A549 (cell line): ENCODE results near the gene MYO18A. TPM values are rescaled to one million over a fixed set of nuclear protein-coding genes. Genes with fewer than 3 reads are reported as not detected.

Experiments used
- ATAC-seq, 2 experiments: fragments of 200-7000 bp in 1 of 2; fragments of >200 bp in 1 of 2; cut with Nextera tagmentation in 1 of 2; cut with Tn5 transposase in 1 of 2; 3 replicates each; pipeline versions ENCODE4 v1.8.0 to v1.9.1; 2018 to 2020; ENCODE audit warnings: mild to moderate bottlenecking in 1 of 2, moderate library complexity in 1 of 2
- CTCF ChIA-PET: fragments of 300-600 bp; sonication (Branson Sonifier 250); formaldehyde crosslinking; extraction: SDS; loops from one replicate; lab custom pipeline; 2021; ENCODE audit warnings: antibody characterized with exemption, inconsistent platforms; lab: Yijun Ruan, JAX
- POLR2A ChIA-PET: fragments of 350-600 bp; formaldehyde crosslinking; extraction: SDS; loops from one replicate; lab custom pipeline; 2021; ENCODE audit warnings: antibody characterized with exemption, inconsistent platforms; lab: Yijun Ruan, JAX
- DNase-seq, 2 experiments: peaks; one replicate each; pipeline versions ENCODE4 v3.0.0 to v3.0.0-alpha.2; 2011 to 2016; ENCODE audit warnings: low read depth in 1 of 2, low spot score in 1 of 2
- FAIRE-seq: peaks from 2 replicates; lab custom pipeline; 2011; peaks lifted over from hg19 to GRCh38; lab: Jason Lieb, UNC
- H3K27ac ChIP-seq, 2 experiments: fragments of >200 bp; sonication (Bioruptor Twin); formaldehyde crosslinking; 3 replicates each; pipeline ENCODE4 v1.5.1; 2016 to 2017
- H3K4me1 ChIP-seq: fragments of >200 bp; sonication (Bioruptor Twin); formaldehyde crosslinking; 3 replicates; pipeline ENCODE4 v1.6.1; 2016
- H3K4me2 ChIP-seq: fragments of >200 bp; sonication (Bioruptor Twin); formaldehyde crosslinking; 3 replicates; pipeline ENCODE4 v1.6.1; 2016
- H3K4me3 ChIP-seq: fragments of >200 bp; sonication (Bioruptor Twin); formaldehyde crosslinking; 3 replicates; pipeline ENCODE4 v1.5.1; 2016
- H3K9me3 ChIP-seq: fragments of >200 bp; sonication (Bioruptor Twin); formaldehyde crosslinking; 3 replicates; pipeline ENCODE4 v1.6.1; 2016
- CHD4 ChIP-seq: fragments of 200-600 bp; sonication (generic); IDR thresholded peaks from 2 replicates; pipeline ENCODE4 v1.6.1; 2016; ENCODE audit warnings: antibody characterized with exemption, mild to moderate bottlenecking, borderline replicate concordance
- EHMT2 ChIP-seq: fragments of 200-600 bp; sonication (generic); IDR thresholded peaks from 2 replicates; pipeline ENCODE4 v1.6.1; 2016; ENCODE audit warnings: antibody characterized with exemption, low read depth, mild to moderate bottlenecking, moderate library complexity
- EP300 ChIP-seq, 2 experiments: fragments of >200 bp; sonication (Bioruptor Twin); formaldehyde crosslinking; IDR thresholded peaks; 2 replicates in 1 of 2; 3 replicates in 1 of 2; pipeline ENCODE4 v1.6.1; 2016 to 2017
- ESRRA ChIP-seq: fragments of 150-350 bp; IDR thresholded peaks from 2 replicates; pipeline ENCODE4 v1.6.1; 2014; ENCODE audit warnings: mild to moderate bottlenecking, low read length, borderline replicate concordance
- FOXS1 ChIP-seq: fragments of 250-450 bp; sonication (Bioruptor Pico); IDR thresholded peaks from 2 replicates; pipeline ENCODE4 v1.5.0; 2020; ENCODE audit warnings: mild to moderate bottlenecking, moderate library complexity
- HEYL ChIP-seq: fragments of 250-450 bp; sonication (Bioruptor Pico); IDR thresholded peaks from 2 replicates; pipeline ENCODE4 v1.8.0; 2021; ENCODE audit warnings: mild to moderate bottlenecking, moderate library complexity
- HOXB13 ChIP-seq: fragments of 250-450 bp; sonication (Bioruptor Pico); IDR thresholded peaks from 2 replicates; pipeline ENCODE4 v1.5.0; 2020; ENCODE audit warnings: low read depth, mild to moderate bottlenecking, moderate library complexity
- JUN ChIP-seq, 2 experiments: fragments of >200 bp; sonication (Bioruptor Twin); formaldehyde crosslinking; IDR thresholded peaks; 2 replicates in 1 of 2; 3 replicates in 1 of 2; pipeline ENCODE4 v1.6.1; 2016 to 2017
- KDM5A ChIP-seq: fragments of 200-600 bp; sonication (generic); IDR thresholded peaks from 2 replicates; pipeline ENCODE4 v1.6.1; 2016; ENCODE audit warnings: antibody characterized with exemption, mild to moderate bottlenecking
- NPAS2 ChIP-seq: fragments of 250-450 bp; sonication (Bioruptor Pico); IDR thresholded peaks from 2 replicates; pipeline ENCODE4 v1.8.0; 2022; ENCODE audit warnings: mild to moderate bottlenecking, moderate library complexity, borderline replicate concordance
- NR3C1 ChIP-seq: fragments of >200 bp; sonication (Bioruptor Twin); formaldehyde crosslinking; IDR thresholded peaks from 3 replicates; pipeline ENCODE4 v1.6.1; 2017
- PHF8 ChIP-seq: fragments of 200-600 bp; sonication (generic); IDR thresholded peaks from 2 replicates; pipeline ENCODE4 v1.6.1; 2016; ENCODE audit warnings: low read depth, mild to moderate bottlenecking, antibody characterized with exemption, moderate library complexity, borderline replicate concordance
- POLR2A ChIP-seq: IDR thresholded peaks from 2 replicates; pipeline ENCODE4 v1.6.1; 2012; ENCODE audit warnings: mild to moderate bottlenecking, low read length
- RAD21 ChIP-seq, 2 experiments: fragments of >200 bp in 1 of 2; sonication (Bioruptor Twin) in 1 of 2; formaldehyde crosslinking in 1 of 2; IDR thresholded peaks in 1 of 2; conservative IDR thresholded peaks in 1 of 2; 2 replicates in 1 of 2; 3 replicates in 1 of 2; pipeline ENCODE4 v1.6.1; 2012 to 2018; ENCODE audit warnings: inconsistent platforms in 1 of 2
- RNF2 ChIP-seq: fragments of 200-600 bp; sonication (generic); IDR thresholded peaks from 2 replicates; pipeline ENCODE4 v1.6.1; 2016; ENCODE audit warnings: low read depth, mild to moderate bottlenecking, antibody characterized with exemption, moderate library complexity, borderline replicate concordance
- USF2 ChIP-seq: fragments of 450-650 bp; IDR thresholded peaks from 2 replicates; pipeline ENCODE4 v1.6.1; 2014; ENCODE audit warnings: antibody characterized with exemption
- ZSCAN20 ChIP-seq: fragments of 250-450 bp; sonication (Bioruptor Pico); IDR thresholded peaks from 2 replicates; pipeline ENCODE4 v1.8.0; 2022; ENCODE audit warnings: mild to moderate bottlenecking, moderate library complexity
- WGBS: methylation state at CpG from one replicate; pipeline ENCODE4 v1.1.6; 2017; ENCODE audit errors: missing lambda C conversion rate; 5-methylcytosine and 5-hydroxymethylcytosine counted together
- polyA plus RNA-seq, 4 experiments: library from polyadenylated mRNA; depleted of rRNA in 3 of 4; stranded (reverse); fragments of >200 nt; fragmentation: RNase III in 1 of 4; extraction: RNeasy Plus Mini Kit Qiagen cat#74134 plus additional on column Dnase treatment in 1 of 4; gene quantifications; 2 replicates in 3 of 4; 3 replicates in 1 of 4; pipeline ENCODE4 v1.2.3, GENCODE V29; 2011 to 2017
- TF ChIP-seq, protein P1 (sequence below): fragments of >200 bp; sonication (Bioruptor Twin); formaldehyde crosslinking; IDR thresholded peaks from 2 replicates; pipeline ENCODE4 v1.6.1; 2016
- TF ChIP-seq, protein P2 (sequence below): fragments of >200 bp; sonication (Bioruptor Twin); formaldehyde crosslinking; IDR thresholded peaks from 3 replicates; pipeline ENCODE4 v1.5.1; 2016
- TF ChIP-seq, protein P3 (sequence below): fragments of 250-450 bp; sonication (Bioruptor Pico); IDR thresholded peaks from 2 replicates; pipeline ENCODE4 v1.5.0; 2020; ENCODE audit warnings: low read depth, mild to moderate bottlenecking, moderate library complexity

MYO18A gene
- polyA plus RNA-seq, 2 of the 4 experiments (the other 2 are of a cell fraction) = 12.3 to 28.4 TPM

GRCh38 chr17:29190039-29190438 lies 9.8 kb upstream of the MYO18A start:
- ATAC-seq = peak; percentile 19 to 27; a peak in 2 of 6 replicates
- WGBS = 66% methylated on average over 2 of the region's 2 CpGs
- ChIA-PET CTCF (interaction anchor here (0.6 to 17.2 kb wide), 11 partner anchors 9 to 406 kb away, joined by 3 to 159 read pairs (median 5); partner anchors contain the start of gene MYO18A), POLR2A (interaction anchor here (1.5 kb wide), 1 partner anchor 10 kb away, joined by 5 read pairs; the partner anchor contains the start of gene MYO18A)
- Histone ChIP-seq H3K27ac (no peak overlapping the region), H3K4me2 (no peak overlapping the region), H3K4me3 (no peak overlapping the region), H3K4me1 (no peaks in the 10 kb centered on the region), H3K9me3 (no peaks in the 10 kb centered on the region)
- DNase-seq = no peak
- no peak for FAIRE-seq
- TF ChIP-seq, protein P1, sequence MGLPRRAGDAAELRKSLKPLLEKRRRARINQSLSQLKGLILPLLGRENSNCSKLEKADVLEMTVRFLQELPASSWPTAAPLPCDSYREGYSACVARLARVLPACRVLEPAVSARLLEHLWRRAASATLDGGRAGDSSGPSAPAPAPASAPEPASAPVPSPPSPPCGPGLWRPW = no peak
- TF ChIP-seq CHD4 = no peak
- TF ChIP-seq FOXS1 (CRISPR knock-in tag) = no peak
- TF ChIP-seq EP300 (IDR thresholded peaks at IDR 0.05) = no peak
- TF ChIP-seq KDM5A = no peak
- TF ChIP-seq ESRRA = no peak
- TF ChIP-seq RNF2 = no peak
- TF ChIP-seq NR3C1 = no peak
- no peak for TF ChIP-seq POLR2A

DNA sequence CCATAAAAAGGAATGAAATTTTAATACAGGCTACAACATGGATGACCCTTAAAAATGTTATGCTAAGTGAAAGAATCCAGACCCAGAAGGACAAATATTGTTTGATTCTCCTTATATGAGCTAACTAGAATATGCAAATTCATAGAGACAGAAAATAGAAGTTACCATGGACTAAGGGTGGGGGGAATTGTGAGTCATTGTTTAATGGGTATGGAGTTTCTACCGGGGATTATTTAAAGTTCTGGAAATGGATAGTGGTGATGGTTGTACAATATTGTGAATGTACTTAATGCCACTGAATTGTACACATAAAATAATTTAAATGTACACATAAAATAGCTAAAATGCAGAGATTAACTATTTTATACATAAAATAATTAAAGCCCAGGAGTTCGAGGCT lies 9.2 kb upstream of the MYO18A start:
- TF ChIP-seq PHF8 (no peak), NPAS2 (no peak), USF2 (no peak), HOXB13 (CRISPR knock-in tag) (no peak), JUN (IDR thresholded peaks at IDR 0.05) (no peak)
- TF ChIP-seq, protein P2, sequence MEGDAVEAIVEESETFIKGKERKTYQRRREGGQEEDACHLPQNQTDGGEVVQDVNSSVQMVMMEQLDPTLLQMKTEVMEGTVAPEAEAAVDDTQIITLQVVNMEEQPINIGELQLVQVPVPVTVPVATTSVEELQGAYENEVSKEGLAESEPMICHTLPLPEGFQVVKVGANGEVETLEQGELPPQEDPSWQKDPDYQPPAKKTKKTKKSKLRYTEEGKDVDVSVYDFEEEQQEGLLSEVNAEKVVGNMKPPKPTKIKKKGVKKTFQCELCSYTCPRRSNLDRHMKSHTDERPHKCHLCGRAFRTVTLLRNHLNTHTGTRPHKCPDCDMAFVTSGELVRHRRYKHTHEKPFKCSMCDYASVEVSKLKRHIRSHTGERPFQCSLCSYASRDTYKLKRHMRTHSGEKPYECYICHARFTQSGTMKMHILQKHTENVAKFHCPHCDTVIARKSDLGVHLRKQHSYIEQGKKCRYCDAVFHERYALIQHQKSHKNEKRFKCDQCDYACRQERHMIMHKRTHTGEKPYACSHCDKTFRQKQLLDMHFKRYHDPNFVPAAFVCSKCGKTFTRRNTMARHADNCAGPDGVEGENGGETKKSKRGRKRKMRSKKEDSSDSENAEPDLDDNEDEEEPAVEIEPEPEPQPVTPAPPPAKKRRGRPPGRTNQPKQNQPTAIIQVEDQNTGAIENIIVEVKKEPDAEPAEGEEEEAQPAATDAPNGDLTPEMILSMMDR = no peak
- TF ChIP-seq, protein P3, sequence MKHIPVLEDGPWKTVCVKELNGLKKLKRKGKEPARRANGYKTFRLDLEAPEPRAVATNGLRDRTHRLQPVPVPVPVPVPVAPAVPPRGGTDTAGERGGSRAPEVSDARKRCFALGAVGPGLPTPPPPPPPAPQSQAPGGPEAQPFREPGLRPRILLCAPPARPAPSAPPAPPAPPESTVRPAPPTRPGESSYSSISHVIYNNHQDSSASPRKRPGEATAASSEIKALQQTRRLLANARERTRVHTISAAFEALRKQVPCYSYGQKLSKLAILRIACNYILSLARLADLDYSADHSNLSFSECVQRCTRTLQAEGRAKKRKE = no peak
- no peak overlapping the region for H3K27ac ChIP-seq
- ChIA-PET CTCF (interaction anchor here (1.2 to 17.2 kb wide), 9 partner anchors 10 to 102 kb away, joined by 3 to 159 read pairs (median 6); partner anchors contain the start of gene MYO18A), POLR2A (interaction anchor here (1.5 kb wide), 1 partner anchor 9 kb away, joined by 5 read pairs; the partner anchor contains the start of gene MYO18A)
- H3K4me3 ChIP-seq = no peak overlapping the region
- no peaks in the 10 kb centered on the region for H3K4me1 ChIP-seq
- no peak overlapping the region for H3K4me2 ChIP-seq
- ATAC-seq = no peak
- no peaks in the 10 kb centered on the region for H3K9me3 ChIP-seq
- no peak for FAIRE-seq
- no peak for DNase-seq
- WGBS = 38% methylated on average over 2 of the region's 2 CpGs

GRCh38 chr17:29181226-29181625 lies 1.0 kb upstream of the MYO18A start:
- Histone ChIP-seq H3K4me1 (peaks cover 31% of the 10 kb centered on the region), H3K27ac (peak overlapping the region in 1 of 2 experiments; percentile 95; a peak in 3 of 6 replicates), H3K4me3 (no peak overlapping the region), H3K9me3 (no peaks in the 10 kb centered on the region; the same call in 2 of the 3 replicates), H3K4me2 (peak overlapping the region; percentile 88; the same call in 1 of the 3 replicates)
- 90% methylated on average over 1 of the region's 1 CpG for WGBS
- CTCF ChIA-PET = interaction anchor here (1.3 to 12.8 kb wide), 13 partner anchors 12 to 189 kb away, joined by 3 to 263 read pairs (median 10); no protein-coding TSS in a partner anchor
- POLR2A ChIA-PET = interaction anchor here (0.7 to 4.3 kb wide), 4 partner anchors 15 to 112 kb away, joined by 3 to 47 read pairs (median 18); partner anchors contain the start of gene NUFIP2
- FAIRE-seq (no peak), DNase-seq (no peak), ATAC-seq (no peak)
- TF ChIP-seq RAD21 (conservative IDR thresholded peaks at IDR 0.05 in 1 of 2, IDR thresholded peaks at IDR 0.05 in 1 of 2) (no peak), EHMT2 (no peak), HEYL (CRISPR knock-in tag) (no peak), ZSCAN20 (CRISPR knock-in tag) (no peak), NPAS2 (no peak)
